Activated CD8-positive, alpha-beta memory T cell treated with anti-CD3 and anti-CD28 coated beads for 36 hours (primary cell): ENCODE results near the gene GON7. TPM values are rescaled to one million over a fixed set of nuclear protein-coding genes. Genes with fewer than 3 reads are reported as not detected.
"Not testable (repeated sequence)": the region's sequence is repeated elsewhere in the genome, so short reads cannot be mapped to it uniquely, and the experiment has no call there.

ENCODE experiments used
- CTCF ChIA-PET: fragments of 350-600 bp; sonication (Branson Sonifier 250); formaldehyde crosslinking; loops from one replicate; lab custom pipeline; 2021; ENCODE audit warnings: antibody characterized with exemption; lab: Charles Lee
- POLR2A ChIA-PET: fragments of 350-600 bp; sonication (Branson Sonifier 250); formaldehyde crosslinking; loops from one replicate; lab custom pipeline; 2021; ENCODE audit warnings: antibody characterized with exemption; lab: Charles Lee
- total RNA-seq, 2 experiments: library from RNA; stranded (reverse); gene quantifications; one replicate each; pipeline ENCODE4 v1.2.3, GENCODE V29; 2021

GON7 gene
- total RNA-seq, 2 experiments from 2014 or later, result 19.9 to 20.1 TPM

DNA sequence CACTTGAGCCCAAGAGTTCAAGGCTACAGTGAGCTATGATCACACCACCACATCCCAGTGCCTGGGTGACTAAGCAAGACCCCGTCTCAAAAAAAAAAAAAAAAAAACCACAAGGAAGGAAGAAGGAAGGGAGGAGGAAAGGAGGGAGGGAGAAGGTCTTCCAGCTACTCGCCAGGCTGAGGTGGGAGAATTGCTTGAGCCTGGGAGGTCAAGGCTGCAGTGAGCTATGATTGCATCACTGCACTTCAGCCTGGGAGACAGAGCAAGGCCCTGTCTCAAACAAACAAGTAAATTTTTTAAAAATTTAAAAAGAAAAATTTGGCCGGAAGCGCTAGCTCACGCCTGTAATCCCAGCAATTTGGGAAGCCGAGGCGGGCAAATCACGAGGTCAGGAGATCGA is 38.3 kb downstream of the GON7 start:
- POLR2A ChIA-PET, result not testable (repeated sequence)
- CTCF ChIA-PET, result interaction anchor here (0.6 to 1.9 kb wide), 2 partner anchors 9 to 1569 kb away, joined by 5 to 6 read pairs; no protein-coding TSS in a partner anchor

DNA sequence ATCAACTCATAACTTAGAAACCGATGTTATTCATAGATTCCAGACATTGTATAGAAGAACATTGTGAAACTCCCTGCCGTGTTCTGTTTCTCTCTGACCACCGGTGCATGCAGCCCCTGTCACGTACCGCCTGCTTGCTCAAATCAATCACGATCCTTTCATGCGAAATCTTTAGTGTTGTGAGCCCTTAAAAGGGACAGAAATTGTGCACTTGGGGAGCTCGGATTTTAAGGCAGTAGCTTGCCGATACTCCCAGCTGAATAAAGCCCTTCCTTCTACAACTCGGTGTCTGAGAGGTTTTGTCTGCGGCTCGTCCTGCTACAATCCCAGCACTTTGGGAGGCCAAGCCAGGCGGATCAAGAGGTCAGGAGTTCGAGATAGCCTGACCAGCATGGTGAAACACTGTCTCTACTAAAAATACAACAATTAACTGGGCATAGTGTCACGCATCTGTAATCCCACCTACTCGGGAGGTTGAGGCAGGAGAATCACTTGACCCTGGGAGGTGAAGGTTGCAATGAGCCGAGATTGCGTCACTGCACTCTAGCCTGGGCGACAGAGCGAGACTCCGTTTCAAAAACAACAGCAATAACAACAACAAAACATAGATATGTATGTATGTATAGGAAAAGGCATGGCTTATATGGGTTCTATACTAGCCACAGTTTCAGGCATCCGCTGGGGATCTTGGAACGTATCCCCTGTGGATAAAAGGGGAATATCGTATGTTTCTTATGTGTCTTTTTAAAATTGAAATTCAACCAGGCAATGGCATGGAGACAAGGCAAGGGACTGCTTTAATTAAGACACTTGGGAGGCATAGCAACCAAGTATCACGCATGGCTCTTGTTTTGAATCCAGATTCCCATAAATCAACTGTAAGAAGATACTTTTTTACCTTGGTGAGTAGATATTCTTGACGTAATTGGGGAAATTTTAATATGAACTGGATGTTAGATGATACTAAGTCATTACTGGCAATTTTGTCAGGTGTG is 41.3 kb downstream of the GON7 start:
- CTCF ChIA-PET, POLR2A ChIA-PET: not testable (repeated sequence)

DNA sequence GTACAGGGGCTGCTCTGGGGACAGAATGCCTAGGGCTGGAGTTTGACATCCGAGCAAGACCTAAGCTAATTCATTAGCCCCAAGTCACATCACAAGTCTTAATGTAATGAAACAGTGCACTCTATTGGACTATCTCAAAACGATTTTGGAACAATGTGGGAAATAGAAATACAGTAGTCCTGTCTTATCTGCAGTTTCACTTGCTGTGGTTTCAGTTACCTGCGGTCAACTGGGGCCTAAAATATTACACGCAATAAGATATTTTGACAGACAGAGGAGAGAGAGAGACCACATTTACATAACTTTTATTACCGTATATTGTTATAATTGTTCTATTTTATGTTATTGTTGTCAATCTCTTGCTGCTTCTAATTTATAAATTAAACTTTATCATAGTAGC is 43.3 kb downstream of the GON7 start:
- ChIA-PET CTCF (no interaction called here), POLR2A (interaction anchor here (0.5 kb wide), 1 partner anchor 421 kb away, joined by 3 read pairs; no protein-coding TSS in a partner anchor)

DNA sequence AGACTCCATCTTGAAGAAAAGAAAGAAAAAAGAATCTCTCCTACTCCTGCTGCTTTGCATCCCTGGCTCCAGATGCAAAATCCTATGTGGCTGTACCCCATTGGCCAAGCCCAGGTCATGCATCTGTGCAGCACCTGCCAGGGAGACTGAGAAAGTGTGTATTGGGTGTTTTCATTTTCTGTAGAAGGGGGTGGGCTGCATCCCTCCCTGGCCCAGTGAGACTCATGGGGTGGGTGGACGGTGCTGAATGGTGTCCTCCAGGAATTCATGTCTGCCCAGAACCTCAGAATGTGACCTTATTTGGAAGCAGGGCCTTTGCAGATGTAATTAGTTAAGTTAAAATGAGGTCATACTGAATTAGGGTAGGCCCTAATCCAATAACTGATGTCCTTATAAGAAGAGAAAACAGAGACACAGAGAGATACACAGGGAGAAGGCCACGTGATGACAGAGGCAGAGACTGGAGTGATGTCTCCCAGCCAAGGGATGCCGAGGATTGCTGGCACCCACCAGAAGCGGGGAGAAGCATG is 45.4 kb downstream of the GON7 start:
- ChIA-PET CTCF (interaction anchor here (0.7 to 2.1 kb wide), 3 partner anchors 15 to 245 kb away, joined by 3 to 9 read pairs (median 8); no protein-coding TSS in a partner anchor), POLR2A (no interaction called here)

DNA sequence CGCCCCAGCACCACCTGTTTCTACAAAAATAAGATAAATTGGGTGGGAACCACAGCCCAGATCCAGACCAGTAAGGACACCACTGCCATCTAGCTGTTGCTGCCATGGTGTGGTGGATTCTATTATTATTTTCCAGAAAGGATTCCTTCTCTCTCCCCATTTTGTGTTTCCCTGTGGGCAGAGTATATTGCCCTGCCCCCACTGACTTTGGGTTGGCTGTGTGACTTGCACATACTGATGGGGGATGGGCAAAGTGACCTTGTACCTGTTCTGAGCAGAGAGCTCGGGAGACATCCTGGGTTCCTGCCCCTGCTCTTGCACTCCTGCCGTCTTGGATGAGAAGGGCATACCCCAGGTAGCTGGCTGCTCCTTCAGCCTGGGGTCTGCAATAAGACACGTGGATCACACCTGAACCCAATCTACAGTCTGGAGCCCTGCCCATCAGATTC is 46.5 kb downstream of the GON7 start:
- ChIA-PET POLR2A (no interaction called here), CTCF (interaction anchor here (0.6 to 2.1 kb wide), 5 partner anchors 14 to 181 kb away, joined by 3 to 9 read pairs (median 4); no protein-coding TSS in a partner anchor)

DNA sequence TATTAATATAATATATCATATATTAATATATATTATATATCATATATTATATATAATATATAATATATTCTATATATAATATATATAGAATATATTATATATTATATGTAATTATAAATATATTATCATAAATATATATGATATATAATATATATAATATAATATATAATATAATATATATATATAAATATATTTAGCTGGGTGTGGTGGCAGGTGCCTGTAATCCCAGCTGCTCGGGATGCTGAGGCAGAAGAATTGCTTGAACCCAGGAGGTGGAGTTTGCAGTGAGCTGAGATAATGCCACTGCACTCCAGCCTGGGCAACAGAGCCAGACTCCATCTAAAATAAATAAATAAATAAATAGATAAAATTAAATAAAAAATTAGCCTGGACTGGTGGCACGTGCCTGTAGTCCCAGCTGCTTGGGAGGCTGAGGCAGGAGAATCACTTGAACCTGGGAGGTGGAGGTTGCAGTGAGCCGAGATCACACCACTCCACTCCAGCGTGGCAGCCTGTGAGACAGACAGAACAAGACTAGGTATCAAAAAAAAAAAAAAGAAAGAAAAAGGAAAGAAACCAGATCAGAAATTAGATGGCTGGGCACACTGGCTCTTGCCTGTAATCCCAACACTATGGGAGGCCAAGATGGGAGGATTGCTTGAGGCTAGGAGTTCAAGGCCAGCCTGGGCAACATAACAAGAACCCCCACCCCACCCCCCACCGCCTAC is 47.1 kb downstream of the GON7 start:
- POLR2A ChIA-PET, result not testable (repeated sequence)
- CTCF ChIA-PET, result interaction anchor here (0.7 to 2.1 kb wide), 5 partner anchors 14 to 78 kb away, joined by 3 to 9 read pairs (median 4); no protein-coding TSS in a partner anchor

DNA sequence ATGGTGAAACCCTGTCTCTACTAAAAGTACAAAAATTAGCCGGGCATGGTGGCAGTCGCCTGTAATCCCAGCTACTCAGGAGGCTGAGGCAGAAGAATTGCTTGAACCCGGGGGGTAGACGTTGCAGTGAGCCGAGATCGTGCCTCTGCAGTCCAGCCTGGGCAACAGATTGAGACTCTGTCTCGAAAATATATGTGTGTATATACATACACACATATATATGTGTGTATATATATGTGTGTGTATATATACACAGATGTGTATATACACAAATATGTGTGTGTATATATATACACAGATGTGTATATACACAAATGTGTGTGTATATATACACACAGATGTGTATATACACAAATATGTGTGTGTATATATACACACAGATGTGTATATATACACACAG is 48.5 kb downstream of the GON7 start:
- CTCF ChIA-PET, POLR2A ChIA-PET: not testable (repeated sequence)

DNA sequence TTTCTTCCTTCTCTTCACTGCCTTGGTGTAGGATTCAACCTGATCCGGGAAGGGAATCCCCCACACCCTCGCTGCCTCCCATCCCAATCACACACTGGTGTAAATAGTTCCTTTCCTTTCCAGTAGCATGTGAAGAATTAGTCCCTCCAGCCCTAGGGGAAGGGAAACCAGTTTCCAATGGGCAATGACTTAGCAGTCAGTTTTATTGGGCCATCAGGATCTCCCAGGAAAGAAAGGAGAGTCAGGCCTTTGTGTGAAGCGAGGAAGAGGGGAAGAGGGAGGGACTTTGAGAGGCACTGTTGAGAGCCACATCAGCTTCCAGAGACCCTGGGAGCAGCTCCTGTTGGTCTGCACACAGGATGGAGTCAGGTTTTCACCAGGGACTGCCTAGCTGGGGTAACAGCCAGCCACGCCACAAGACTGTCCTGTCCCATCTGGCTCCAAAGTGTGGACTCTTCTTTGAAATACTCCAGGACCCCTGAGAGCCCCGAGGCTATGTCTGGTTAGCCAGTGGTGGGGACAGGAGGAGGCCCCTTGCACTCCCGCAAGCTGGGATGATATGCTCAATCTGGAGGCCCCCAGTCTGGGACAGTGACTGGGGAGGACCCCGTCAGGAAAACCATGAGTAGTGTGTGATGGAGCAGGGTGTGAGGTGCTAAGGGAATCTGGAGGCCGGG is 50.0 kb downstream of the GON7 start:
- ChIA-PET POLR2A (interaction anchor here (0.7 kb wide), 1 partner anchor 11 kb away, joined by 3 read pairs; no protein-coding TSS in a partner anchor), CTCF (interaction anchor here (1.1 kb wide), 1 partner anchor 44 kb away, joined by 3 read pairs; no protein-coding TSS in a partner anchor)

DNA sequence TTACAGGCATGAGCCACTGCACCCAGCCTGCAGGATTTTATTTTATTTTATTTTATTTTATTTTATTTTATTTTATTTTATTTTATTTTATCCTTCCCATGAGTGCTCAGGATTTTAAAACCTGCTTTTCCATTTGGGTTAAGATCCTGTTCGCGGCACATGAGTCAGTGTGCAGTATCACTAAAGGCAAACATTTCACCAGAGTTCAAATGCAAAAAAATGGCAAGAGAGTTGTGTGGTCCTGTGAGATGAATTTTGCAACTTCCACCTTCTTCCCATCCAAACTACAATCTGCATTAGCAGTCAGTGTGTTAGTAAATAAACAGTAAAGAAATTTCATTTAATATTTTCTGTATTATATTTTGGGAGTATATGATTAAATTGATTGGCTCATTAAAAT is 51.2 kb downstream of the GON7 start:
- ChIA-PET POLR2A (interaction anchor here (0.6 kb wide), 1 partner anchor 10 kb away, joined by 4 read pairs; no protein-coding TSS in a partner anchor), CTCF (no interaction called here)

DNA sequence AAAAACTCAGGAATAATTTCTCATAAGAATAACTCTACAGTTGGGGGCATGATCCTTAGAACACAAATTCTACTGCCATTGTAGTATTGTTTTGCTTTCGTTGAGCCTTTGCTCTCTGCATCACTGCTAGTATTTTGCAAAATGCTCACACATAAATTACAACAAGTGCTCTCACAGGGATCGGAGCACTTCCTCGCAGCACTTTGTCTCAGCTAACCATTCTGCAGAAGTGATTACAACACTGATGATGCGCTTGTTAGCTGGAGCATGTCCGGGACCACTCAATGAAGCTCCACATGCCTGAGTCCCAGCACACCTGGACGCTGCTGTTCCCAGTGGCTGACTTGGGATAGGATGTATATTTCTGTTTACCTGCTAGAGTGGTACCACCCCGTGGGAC is 53.7 kb downstream of the GON7 start:
- ChIA-PET POLR2A (no interaction called here), CTCF (no interaction called here)

Other genes with a start within 250 kb of the GON7 start
- 10 to 100 TPM; 65.7 to 73.0 TPM for gene ITPK1, start 91.1 kb downstream of the GON7 start, total RNA-seq
- gene MOAP1, start 22.2 kb downstream of the GON7 start, total RNA-seq, result 10 to 100 TPM; 15.7 to 15.9 TPM
- gene LYSET, start 21.7 kb downstream of the GON7 start, total RNA-seq, result 10 to 100 TPM; 16.6 to 18.8 TPM
- 10 to 100 TPM; 37.7 to 41.3 TPM for gene UBR7, start 191 bp upstream of the GON7 start, total RNA-seq
- 10 to 100 TPM; 16.6 to 17.2 TPM for gene BTBD7, start 126.0 kb upstream of the GON7 start, total RNA-seq
- gene COX8C, start 140.1 kb upstream of the GON7 start, total RNA-seq, result not detected
- under 1 TPM in 1 of 2 experiments, not detected in 1; 0.02 TPM for gene UNC79, start 223.9 kb upstream of the GON7 start, total RNA-seq